ENCODE data around the gene DLGAP5.

DNA sequence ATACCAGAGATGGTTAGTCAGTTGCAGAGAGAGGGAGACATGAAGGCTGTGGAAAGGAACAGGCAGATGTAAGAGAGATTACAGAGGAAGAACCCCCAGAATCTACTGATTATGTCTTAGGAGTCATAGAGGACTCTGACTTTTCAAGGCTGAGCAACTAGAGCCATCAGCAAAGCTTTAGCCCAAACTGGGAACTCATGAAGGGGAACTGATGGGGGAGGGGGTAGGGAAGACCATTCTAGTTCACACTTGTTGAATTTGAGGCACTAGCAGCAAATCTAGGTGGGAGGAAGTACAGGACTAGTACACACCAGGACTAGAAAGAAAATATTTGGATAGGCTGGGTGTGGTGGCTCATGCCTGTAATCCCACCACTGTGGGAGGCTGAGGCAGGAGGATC is 52.2 kb downstream of the DLGAP5 start:
- TF ChIP-seq EZH2 (IDR thresholded peaks at IDR 0.05; ENCODE audit: borderline replicate concordance, low read length): no peak
- TF ChIP-seq, protein P1, sequence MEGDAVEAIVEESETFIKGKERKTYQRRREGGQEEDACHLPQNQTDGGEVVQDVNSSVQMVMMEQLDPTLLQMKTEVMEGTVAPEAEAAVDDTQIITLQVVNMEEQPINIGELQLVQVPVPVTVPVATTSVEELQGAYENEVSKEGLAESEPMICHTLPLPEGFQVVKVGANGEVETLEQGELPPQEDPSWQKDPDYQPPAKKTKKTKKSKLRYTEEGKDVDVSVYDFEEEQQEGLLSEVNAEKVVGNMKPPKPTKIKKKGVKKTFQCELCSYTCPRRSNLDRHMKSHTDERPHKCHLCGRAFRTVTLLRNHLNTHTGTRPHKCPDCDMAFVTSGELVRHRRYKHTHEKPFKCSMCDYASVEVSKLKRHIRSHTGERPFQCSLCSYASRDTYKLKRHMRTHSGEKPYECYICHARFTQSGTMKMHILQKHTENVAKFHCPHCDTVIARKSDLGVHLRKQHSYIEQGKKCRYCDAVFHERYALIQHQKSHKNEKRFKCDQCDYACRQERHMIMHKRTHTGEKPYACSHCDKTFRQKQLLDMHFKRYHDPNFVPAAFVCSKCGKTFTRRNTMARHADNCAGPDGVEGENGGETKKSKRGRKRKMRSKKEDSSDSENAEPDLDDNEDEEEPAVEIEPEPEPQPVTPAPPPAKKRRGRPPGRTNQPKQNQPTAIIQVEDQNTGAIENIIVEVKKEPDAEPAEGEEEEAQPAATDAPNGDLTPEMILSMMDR (conservative IDR thresholded peaks at IDR 0.05 in 1 of 2, IDR thresholded peaks at IDR 0.05 in 1 of 2; ENCODE audit: extremely low read depth in 1 of 2, insufficient read depth in 1 of 2, low read depth in 1 of 2, low read length in 2 of 2): no peak
